Common myeloid progenitor, CD34-positive (primary cell): ENCODE data around the gene DUT.

ENCODE experiments used
- CTCF ChIA-PET: fragments of 350-600 bp; sonication (Branson Sonifier 250); formaldehyde crosslinking; loops from one replicate; lab custom pipeline; 2021; ENCODE audit warnings: antibody characterized with exemption; lab: Charles Lee
- POLR2A ChIA-PET: fragments of 350-600 bp; sonication (Branson Sonifier 250); formaldehyde crosslinking; loops from one replicate; lab custom pipeline; 2021; ENCODE audit warnings: antibody characterized with exemption; lab: Charles Lee
- DNase-seq, 3 donors: peaks; one replicate each; pipeline versions ENCODE4 v3.0.0 to v3.0.0-alpha.2; 2013
- H3K27ac ChIP-seq, 2 experiments: 1 replicate in 1 of 2; 2 replicates in 1 of 2; pipeline ENCODE4 v1.7.0; 2013; ENCODE audit warnings: inconsistent platforms in 2 of 2, low read length in 2 of 2, mild to moderate bottlenecking in 2 of 2, low read depth in 1 of 2, moderate library complexity in 1 of 2; ENCODE audit not compliant: severe bottlenecking in 2 of 2, insufficient read depth in 1 of 2, poor library complexity in 1 of 2
- H3K27me3 ChIP-seq, 5 experiments: replicated peaks in 2 of 5; 1 replicate in 3 of 5; 2 replicates in 2 of 5; pipeline versions ENCODE4 v1.6.1 to v1.7.0; 2013; ENCODE audit warnings: low read length in 4 of 5, mild to moderate bottlenecking in 2 of 5, moderate library complexity in 2 of 5, inconsistent platforms in 1 of 5; ENCODE audit not compliant: insufficient read depth in 5 of 5, control insufficient read depth in 4 of 5
- H3K36me3 ChIP-seq, 4 experiments: 1 replicate in 2 of 4; 2 replicates in 2 of 4; pipeline versions ENCODE4 v1.6.1 to v1.7.0; 2013; ENCODE audit warnings: low read length in 3 of 4, control low read depth in 1 of 4, mild to moderate bottlenecking in 1 of 4; ENCODE audit not compliant: control insufficient read depth in 4 of 4, insufficient read depth in 4 of 4
- H3K4me1 ChIP-seq, 4 experiments: 1 replicate in 3 of 4; 2 replicates in 1 of 4; pipeline versions ENCODE4 v1.6.1 to v1.7.1; 2013; ENCODE audit warnings: low read length in 3 of 4, mild to moderate bottlenecking in 3 of 4, control low read depth in 1 of 4, inconsistent platforms in 1 of 4, moderate library complexity in 1 of 4; ENCODE audit not compliant: control insufficient read depth in 4 of 4, insufficient read depth in 4 of 4; ENCODE audit errors: control extremely low read depth in 1 of 4
- H3K4me3 ChIP-seq, 7 experiments: 1 replicate in 4 of 7; 2 replicates in 3 of 7; pipeline versions ENCODE4 v1.5.1 to v1.7.0; 2013; ENCODE audit warnings: mild to moderate bottlenecking in 7 of 7, low read length in 6 of 7, moderate library complexity in 6 of 7, inconsistent platforms in 2 of 7, low read depth in 2 of 7, control low read depth in 1 of 7; ENCODE audit not compliant: insufficient read depth in 4 of 7, control insufficient read depth in 1 of 7; ENCODE audit errors: extremely low read depth in 1 of 7
- H3K9me3 ChIP-seq, 5 experiments: 1 replicate in 4 of 5; 2 replicates in 1 of 5; pipeline versions ENCODE4 v1.6.1 to v1.7.1; 2013; ENCODE audit warnings: low read length in 4 of 5, mild to moderate bottlenecking in 2 of 5, inconsistent platforms in 1 of 5, low read depth in 1 of 5, moderate library complexity in 1 of 5; ENCODE audit not compliant: control insufficient read depth in 4 of 5, insufficient read depth in 2 of 5; ENCODE audit errors: control extremely low read depth in 1 of 5
- WGBS: methylation state at CpG from one replicate; pipeline ENCODE4 v1.1.5; 2013; ENCODE audit not compliant: insufficient coverage; 5-methylcytosine and 5-hydroxymethylcytosine counted together

Gene DUT

GRCh38 chr15:48354694-48355303 is 23.6 kb downstream of the DUT start:
- no peak overlapping the region for H3K4me3 ChIP-seq
- ChIA-PET POLR2A (no interaction called here), CTCF (interaction anchor here (3.1 kb wide), 1 partner anchor 18 kb away, joined by 16 read pairs; no protein-coding TSS in a partner anchor)
- H3K4me1 ChIP-seq = peaks cover 3 to 14% (median 11%) of the 10 kb centered on the region in 4 experiments
- no peaks in the 10 kb centered on the region for H3K9me3 ChIP-seq
- 84% methylated on average over 3 of the region's 9 CpGs for WGBS
- no peak overlapping the region for H3K27ac ChIP-seq
- no peaks in the 10 kb centered on the region for H3K27me3 ChIP-seq
- DNase-seq = no peak
- no peaks in the 10 kb centered on the region for H3K36me3 ChIP-seq

GRCh38 chr15:48355377-48355776 is 24.1 kb downstream of the DUT start:
- no peak overlapping the region for H3K27ac ChIP-seq
- H3K4me1 ChIP-seq = peaks cover 3 to 14% (median 11%) of the 10 kb centered on the region in 4 experiments
- no peaks in the 10 kb centered on the region for H3K9me3 ChIP-seq
- H3K4me3 ChIP-seq = no peak overlapping the region
- no peaks in the 10 kb centered on the region for H3K36me3 ChIP-seq
- CTCF ChIA-PET = interaction anchor here (3.1 kb wide), 1 partner anchor 19 kb away, joined by 16 read pairs; no protein-coding TSS in a partner anchor
- no peak for DNase-seq
- POLR2A ChIA-PET = no interaction called here
- no peaks in the 10 kb centered on the region for H3K27me3 ChIP-seq
- WGBS = 100% methylated on average over 1 of the region's 6 CpGs

GRCh38 chr15:48358229-48359152 is 27.3 kb downstream of the DUT start:
- ChIA-PET POLR2A (no interaction called here), CTCF (interaction anchor here (0.7 to 2.4 kb wide), 15 partner anchors 8 to 735 kb away, joined by 3 to 11 read pairs (median 4); no protein-coding TSS in a partner anchor)
- DNase-seq = peak; percentile 47 to 66 (median 65)
- Histone ChIP-seq H3K27ac (no peak overlapping the region), H3K36me3 (no peaks in the 10 kb centered on the region), H3K4me3 (peak overlapping the region in 4 of 7 experiments; percentile 0 to 60 (median 26)), H3K27me3 (no peaks in the 10 kb centered on the region), H3K4me1 (peaks cover 3 to 14% (median 11%) of the 10 kb centered on the region in 4 experiments), H3K9me3 (peaks cover 0 to 3% (median 0%) of the 10 kb centered on the region in 5 experiments)
- WGBS = no CpG with 5 or more reads among the region's 3 CpGs

GRCh38 chr15:48360841-48361240 is 29.6 kb downstream of the DUT start:
- Histone ChIP-seq H3K27me3 (no peaks in the 10 kb centered on the region), H3K4me1 (peaks cover 3 to 12% (median 9%) of the 10 kb centered on the region in 4 experiments), H3K27ac (no peak overlapping the region), H3K4me3 (no peak overlapping the region), H3K9me3 (peaks cover 0 to 3% (median 0%) of the 10 kb centered on the region in 5 experiments), H3K36me3 (no peaks in the 10 kb centered on the region)
- ChIA-PET CTCF (interaction anchor here (2.2 kb wide), 1 partner anchor 8 kb away, joined by 8 read pairs; no protein-coding TSS in a partner anchor), POLR2A (no interaction called here)
- no CpG with 5 or more reads among the region's 2 CpGs for WGBS
- peak in 2 of 3 donors; percentile 1 to 12 for DNase-seq

- 100% methylated on average over 1 of the region's 2 CpGs for WGBS
- Histone ChIP-seq H3K36me3 (no peaks in the 10 kb centered on the region), H3K4me3 (no peak overlapping the region), H3K27me3 (no peaks in the 10 kb centered on the region), H3K9me3 (peaks cover 0 to 3% (median 0%) of the 10 kb centered on the region in 5 experiments), H3K4me1 (peaks cover 3 to 12% (median 9%) of the 10 kb centered on the region in 4 experiments), H3K27ac (no peak overlapping the region)
- CTCF ChIA-PET = interaction anchor here (0.9 to 2.2 kb wide), 3 partner anchors 9 to 494 kb away, joined by 3 to 8 read pairs (median 3); no protein-coding TSS in a partner anchor
- no peak for DNase-seq
- POLR2A ChIA-PET = no interaction called here
Measured at GRCh38 chr15:48361685-48362084, 30.5 kb downstream of the DUT start.

- ChIA-PET CTCF (no interaction called here), POLR2A (no interaction called here)
- no peaks in the 10 kb centered on the region for H3K27me3 ChIP-seq
- H3K27ac ChIP-seq = no peak overlapping the region
- H3K36me3 ChIP-seq = no peaks in the 10 kb centered on the region
- no peak for DNase-seq
- H3K9me3 ChIP-seq = peaks cover 0 to 3% (median 0%) of the 10 kb centered on the region in 5 experiments
- WGBS = 75% methylated on average over 4 of the region's 5 CpGs
- no peak overlapping the region for H3K4me3 ChIP-seq
- H3K4me1 ChIP-seq = peaks cover 3 to 9% (median 7%) of the 10 kb centered on the region in 4 experiments
Measured at GRCh38 chr15:48363474-48363873, 32.2 kb downstream of the DUT start.
